Measurements from ENCODE around the gene SLC4A5.
"Not testable (repeated sequence)": the region's sequence is repeated elsewhere in the genome, so short reads cannot be mapped to it uniquely, and the experiment has no call there.

The SLC4A5 gene

GRCh38 chr2:74367789-74368188, 24.6 kb upstream of the SLC4A5 start:
- DNase-seq (ENCODE audit: low spot score) = no peak

DNA sequence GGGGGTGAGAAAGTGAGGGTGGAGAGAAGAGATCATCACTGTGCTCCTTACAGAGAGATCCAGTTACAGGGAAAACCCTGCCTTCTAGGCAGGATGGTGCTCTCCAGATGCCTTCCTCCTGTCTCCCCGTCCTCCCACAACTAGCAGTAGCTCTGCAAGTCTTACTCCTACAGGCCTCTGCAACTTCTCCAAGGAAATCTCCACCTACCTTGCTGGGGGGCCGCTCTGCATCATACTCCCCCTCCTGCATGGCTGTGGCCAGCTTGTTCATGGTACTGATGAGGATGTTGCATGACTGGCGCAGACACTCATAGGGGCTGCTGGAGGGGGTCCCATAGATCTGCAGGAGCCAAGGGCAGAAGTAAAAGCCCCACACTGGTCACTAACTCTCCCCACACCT, 22.8 kb upstream of the SLC4A5 start:
- DNase-seq (ENCODE audit: low spot score) = no peak

DNA sequence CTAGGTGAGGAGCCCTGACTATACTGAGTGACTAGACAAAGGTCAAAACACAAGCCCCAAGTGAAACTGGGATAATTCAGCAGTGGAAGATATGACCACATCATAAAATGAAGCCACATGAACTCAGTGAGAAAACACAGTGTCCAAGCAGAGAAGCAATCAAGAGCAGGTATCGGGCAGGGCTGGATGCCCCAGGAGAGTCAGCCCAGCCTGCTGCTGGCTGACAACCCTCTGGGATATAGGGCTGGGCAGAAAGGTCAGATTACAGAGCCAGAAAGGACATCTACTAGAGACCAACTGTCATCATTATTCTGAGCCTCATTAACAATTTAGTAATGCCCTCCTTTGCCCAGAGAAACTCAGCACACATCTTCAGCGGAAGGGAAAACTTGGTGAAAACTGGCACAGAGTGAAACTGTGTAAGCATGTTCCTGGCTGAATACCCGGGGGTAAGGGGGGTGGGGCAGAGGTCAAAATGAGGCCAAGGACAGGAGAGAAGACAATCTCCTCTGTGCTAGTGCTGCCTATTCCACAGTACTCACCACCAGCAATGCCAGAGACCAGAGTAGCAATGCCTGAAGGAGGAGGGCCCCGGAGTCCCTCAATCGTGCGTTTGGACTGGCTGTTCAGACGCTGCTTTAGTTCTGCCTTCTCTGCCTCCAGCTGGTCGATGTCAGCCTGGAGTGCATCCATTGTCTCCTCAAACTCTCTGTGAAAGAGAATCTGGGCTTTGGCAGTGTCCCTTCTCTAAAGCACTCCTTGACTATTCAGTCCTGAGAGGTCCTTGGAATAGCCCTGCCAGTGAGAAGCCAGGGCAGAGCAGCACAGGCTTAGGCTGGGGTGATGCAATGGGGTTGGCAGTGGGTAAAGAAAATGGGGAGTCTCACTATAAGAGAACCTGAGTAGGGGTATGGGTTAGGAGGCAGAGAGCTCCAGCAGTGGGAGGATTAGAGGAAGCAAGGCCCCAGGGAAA, 21.6 kb upstream of the SLC4A5 start:
- DNase-seq (ENCODE audit: low spot score) = no peak

DNA sequence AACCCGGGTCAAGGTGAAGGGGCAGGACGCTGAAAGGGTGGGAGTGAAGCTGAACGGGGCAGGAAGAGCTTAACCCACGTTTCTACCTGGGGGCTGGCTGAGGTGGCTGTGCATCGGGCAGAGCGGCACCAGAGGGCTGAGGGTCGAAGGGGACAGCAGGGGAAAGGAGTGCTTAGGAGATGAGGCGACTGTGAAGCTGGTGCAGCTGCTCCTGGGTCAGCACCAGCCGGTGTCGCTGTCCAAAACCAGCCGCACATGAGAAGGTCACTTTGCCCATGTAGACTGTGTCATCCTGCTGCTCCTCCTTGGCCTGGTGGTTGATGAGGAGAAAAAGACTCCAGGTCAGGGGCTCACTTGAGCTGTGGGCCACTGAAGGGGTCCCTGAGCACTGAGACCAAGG, 18.1 kb upstream of the SLC4A5 start:
- no peak for DNase-seq (ENCODE audit: low spot score)

- no peak for DNase-seq (ENCODE audit: low spot score)
Measured at GRCh38 chr2:74357627-74358026, 14.4 kb upstream of the SLC4A5 start.

GRCh38 chr2:74349889-74350288, 6.7 kb upstream of the SLC4A5 start:
- no peak for DNase-seq (ENCODE audit: low spot score)

GRCh38 chr2:74347742-74348141, 4.5 kb upstream of the SLC4A5 start:
- DNase-seq (ENCODE audit: low spot score) = no peak

DNA sequence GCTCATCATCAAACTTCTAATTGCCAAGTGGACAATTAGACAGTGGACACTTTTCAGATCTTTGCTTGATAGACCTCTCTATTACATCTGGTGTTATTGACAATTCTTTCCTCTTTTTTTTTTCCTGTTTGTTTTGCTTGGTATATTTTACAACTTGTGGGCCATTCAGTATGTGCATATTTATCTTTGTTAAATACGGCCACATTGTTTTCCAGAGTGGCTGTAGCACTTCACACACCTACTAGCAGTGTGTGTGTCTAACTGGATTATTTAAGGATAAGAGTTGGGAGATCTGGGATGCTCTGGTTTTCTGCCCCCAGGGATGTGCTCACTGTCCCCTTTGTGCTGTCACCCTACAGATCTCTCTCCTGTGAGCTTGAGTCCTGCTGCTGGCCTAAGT, 4.1 kb upstream of the SLC4A5 start:
- DNase-seq (ENCODE audit: low spot score) = no peak

DNA sequence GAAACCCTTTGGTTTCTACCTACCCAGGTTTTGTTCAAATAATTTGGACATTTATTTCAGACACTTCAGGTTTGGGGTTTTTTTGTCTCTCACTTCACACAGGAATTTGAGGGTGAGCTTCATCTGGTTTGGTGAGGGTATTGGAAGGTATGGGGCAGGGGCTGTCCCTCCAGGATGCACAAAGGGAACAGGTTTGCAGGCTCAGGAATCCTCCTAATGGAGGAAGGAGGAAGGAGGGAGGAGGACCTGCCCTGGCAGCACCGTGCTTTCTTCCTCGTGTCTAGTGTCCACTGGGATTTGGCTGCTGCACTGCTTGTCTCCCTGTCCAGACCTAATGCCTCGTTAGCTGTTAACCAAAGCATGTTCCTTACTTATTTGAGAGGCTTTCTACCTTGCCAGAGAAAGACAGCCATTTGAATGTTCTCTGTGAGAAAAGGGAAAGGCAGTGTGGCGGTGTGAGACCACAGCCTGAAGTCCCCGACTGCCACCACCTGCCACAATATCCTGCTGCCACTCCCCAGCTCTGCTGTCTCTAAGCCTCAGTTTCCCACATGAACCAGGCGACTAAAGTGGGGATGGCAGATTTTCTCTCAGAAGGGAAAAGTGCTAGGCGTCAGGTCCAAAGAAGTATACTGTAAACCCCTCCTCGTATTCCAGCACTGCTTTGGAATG, 2.2 kb upstream of the SLC4A5 start:
- no peak for DNase-seq (ENCODE audit: low spot score)

GRCh38 chr2:74336227-74336626, 7.0 kb downstream of the SLC4A5 start:
- not testable (repeated sequence) for DNase-seq (ENCODE audit: low spot score)

GRCh38 chr2:74334931-74335333, 8.3 kb downstream of the SLC4A5 start:
- DNase-seq (ENCODE audit: low spot score) = peak; percentile 29

GRCh38 chr2:74333896-74334586, 9.2 kb downstream of the SLC4A5 start:
- DNase-seq (ENCODE audit: low spot score) = no peak

DNA sequence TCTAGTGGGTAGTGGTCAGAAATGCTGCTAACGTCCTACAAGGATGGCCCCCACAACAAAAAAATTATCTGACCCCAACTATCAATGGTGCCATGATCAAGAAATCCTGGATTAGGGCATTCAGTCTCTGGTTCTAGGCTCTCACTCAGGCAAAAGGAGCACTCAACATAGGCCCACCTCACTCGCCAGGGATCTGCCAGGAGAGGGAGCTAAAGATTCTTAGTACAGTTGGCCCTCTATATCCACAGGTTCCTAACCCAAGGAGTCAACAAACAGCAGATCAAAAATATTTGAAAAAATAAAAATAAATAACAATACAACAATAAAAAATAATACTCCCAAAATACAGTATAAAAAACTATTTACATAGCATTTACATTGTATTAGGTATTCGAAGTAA, 10.0 kb downstream of the SLC4A5 start:
- peak; percentile 10 for DNase-seq (ENCODE audit: low spot score)

DNA sequence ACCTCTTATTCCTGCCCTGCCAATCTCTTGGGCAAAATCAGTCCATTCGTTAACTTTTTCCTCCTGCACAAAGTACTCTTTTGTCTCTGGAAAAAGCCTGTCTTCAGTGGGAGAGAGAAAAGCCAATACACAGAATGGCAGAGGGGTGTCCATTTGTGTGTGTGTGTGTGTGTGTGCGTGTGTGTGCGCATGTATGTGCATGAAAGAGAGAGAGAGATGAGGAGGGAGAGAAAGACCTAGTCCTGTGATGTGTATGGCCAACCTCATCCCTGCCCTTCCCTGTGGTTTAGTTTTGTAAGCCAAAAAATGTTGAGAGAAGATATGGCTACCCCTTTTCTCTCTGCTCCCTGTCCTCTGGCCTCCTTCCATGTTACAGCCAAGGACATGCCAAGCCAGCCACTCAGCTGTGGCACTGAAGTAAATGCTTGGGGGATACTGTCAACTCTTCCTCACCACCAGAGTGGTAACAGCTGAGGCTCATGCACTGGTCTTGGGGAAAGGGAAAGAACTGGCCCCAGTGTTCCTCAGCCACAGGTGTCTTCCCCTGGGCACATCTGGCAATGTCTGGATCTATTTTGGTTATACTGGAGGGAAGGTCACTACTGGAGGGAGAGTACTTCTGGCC, 10.6 kb downstream of the SLC4A5 start:
- DNase-seq (ENCODE audit: low spot score) = no peak

DNA sequence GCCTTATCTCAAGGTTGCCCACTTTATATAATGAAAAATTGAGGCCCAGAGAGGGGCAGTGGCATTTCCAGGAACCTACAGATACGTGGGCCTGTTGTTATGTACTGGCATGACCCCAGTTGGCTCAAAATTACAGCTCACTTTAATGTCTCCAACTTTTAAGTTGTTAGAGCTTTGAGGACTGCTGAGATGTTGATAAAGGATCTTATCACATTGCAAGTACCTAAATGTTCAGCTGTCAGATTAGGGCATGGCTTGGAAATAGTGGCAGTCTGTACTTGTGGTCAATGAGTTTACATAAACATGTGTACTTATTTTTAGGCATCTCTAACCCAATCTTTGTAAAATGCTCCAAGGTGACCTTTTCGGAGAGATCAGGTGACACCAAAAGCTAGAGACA, 14.6 kb downstream of the SLC4A5 start:
- no peak for DNase-seq (ENCODE audit: low spot score)

- DNase-seq (ENCODE audit: low spot score) = no peak
Measured at GRCh38 chr2:74328074-74328473, 15.1 kb downstream of the SLC4A5 start.

GRCh38 chr2:74327627-74328026, 15.6 kb downstream of the SLC4A5 start:
- DNase-seq (ENCODE audit: low spot score) = no peak

DNA sequence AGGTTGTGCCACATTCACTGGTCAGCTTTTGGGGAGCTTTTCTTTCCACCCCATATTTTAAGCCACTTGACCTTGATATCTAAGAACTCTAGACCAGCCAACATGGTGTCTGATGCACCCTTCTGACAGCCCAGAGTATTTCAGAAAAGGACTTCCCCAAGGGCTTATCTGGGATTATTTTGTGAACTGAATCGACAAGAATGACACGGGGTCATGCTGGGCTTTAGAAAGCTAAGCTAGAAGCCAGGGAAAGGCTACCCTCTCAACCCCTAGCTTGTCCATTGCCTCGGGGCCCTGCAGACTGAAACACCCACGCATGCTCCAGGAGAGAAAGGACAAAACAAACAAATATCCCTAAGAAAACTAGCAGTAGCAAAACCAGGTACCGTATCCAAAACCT, 16.0 kb downstream of the SLC4A5 start:
- DNase-seq (ENCODE audit: low spot score) = no peak

GRCh38 chr2:74325815-74326214, 17.4 kb downstream of the SLC4A5 start:
- no peak for DNase-seq (ENCODE audit: low spot score)

DNA sequence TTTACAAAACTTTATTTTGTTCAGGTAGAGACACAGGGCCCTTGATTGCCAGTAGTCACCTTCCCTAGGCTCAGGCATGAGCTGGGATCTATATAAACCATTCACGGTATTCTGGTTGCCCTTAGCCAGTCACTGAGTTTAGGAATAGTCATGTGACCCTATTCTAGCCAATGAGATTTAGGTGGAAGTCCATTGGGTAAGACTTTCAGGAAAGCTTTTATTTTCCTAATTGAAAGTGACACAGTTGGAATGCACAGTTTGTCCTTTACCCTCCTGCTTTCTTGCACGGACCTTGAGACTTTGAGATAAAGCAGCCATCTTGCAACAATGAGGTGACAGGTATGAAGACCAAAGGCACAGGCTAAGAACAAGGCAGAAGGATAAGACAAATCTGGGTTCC, 21.5 kb downstream of the SLC4A5 start:
- DNase-seq (ENCODE audit: low spot score) = no peak

GRCh38 chr2:74317701-74318100, 25.5 kb downstream of the SLC4A5 start:
- no peak for DNase-seq (ENCODE audit: low spot score)

GRCh38 chr2:74316627-74317295, 26.5 kb downstream of the SLC4A5 start:
- DNase-seq (ENCODE audit: low spot score) = no peak

Measured in HuH-7.5 (cell line).